Mesothelial cell of epicardium (in vitro differentiated cells): ENCODE results near the gene CCDC174. TPM values are rescaled to one million over a fixed set of nuclear protein-coding genes. Genes with fewer than 3 reads are reported as not detected.
"Not testable (repeated sequence)": the region's sequence is repeated elsewhere in the genome, so short reads cannot be mapped to it uniquely, and the experiment has no call there.

Source experiments
- DNase-seq, 2 experiments: peaks; one replicate each; pipeline ENCODE4 v3.0.0; 2021; ENCODE audit warnings: low spot score in 2 of 2; ENCODE audit not compliant: unreplicated experiment in 2 of 2
- H3K27ac Mint-ChIP-seq: 2 replicates; pipeline ENCODE4 v1.8.0; 2021; ENCODE audit warnings: mixed read lengths
- H3K27me3 Mint-ChIP-seq: 2 replicates; pipeline ENCODE4 v1.8.0; 2021; ENCODE audit warnings: low read depth, mixed read lengths
- H3K36me3 Mint-ChIP-seq: 2 replicates; pipeline ENCODE4 v1.8.0; 2021; ENCODE audit warnings: mixed read lengths
- H3K4me1 Mint-ChIP-seq: 2 replicates; pipeline ENCODE4 v1.8.0; 2021; ENCODE audit warnings: mixed read lengths
- H3K4me3 Mint-ChIP-seq: 2 replicates; pipeline ENCODE4 v1.8.0; 2021; ENCODE audit warnings: mild to moderate bottlenecking, moderate library complexity, mixed read lengths
- H3K9me3 Mint-ChIP-seq: 2 replicates; pipeline ENCODE4 v1.8.0; 2021; ENCODE audit warnings: mixed read lengths
- total RNA-seq: library from RNA; stranded (reverse); gene quantifications from 3 replicates; pipeline ENCODE4 v1.2.1, GENCODE V29; 2021
- TF ChIP-seq, protein P1 (sequence below): fragments of 200-600 bp; sonication (generic); IDR thresholded peaks from one replicate; pipeline ENCODE4 v1.5.0; 2021; ENCODE audit warnings: antibody characterized with exemption; ENCODE audit not compliant: unreplicated experiment

Gene CCDC174
- total RNA-seq, 1 donor from 2014 or later: 21.8 TPM

DNA sequence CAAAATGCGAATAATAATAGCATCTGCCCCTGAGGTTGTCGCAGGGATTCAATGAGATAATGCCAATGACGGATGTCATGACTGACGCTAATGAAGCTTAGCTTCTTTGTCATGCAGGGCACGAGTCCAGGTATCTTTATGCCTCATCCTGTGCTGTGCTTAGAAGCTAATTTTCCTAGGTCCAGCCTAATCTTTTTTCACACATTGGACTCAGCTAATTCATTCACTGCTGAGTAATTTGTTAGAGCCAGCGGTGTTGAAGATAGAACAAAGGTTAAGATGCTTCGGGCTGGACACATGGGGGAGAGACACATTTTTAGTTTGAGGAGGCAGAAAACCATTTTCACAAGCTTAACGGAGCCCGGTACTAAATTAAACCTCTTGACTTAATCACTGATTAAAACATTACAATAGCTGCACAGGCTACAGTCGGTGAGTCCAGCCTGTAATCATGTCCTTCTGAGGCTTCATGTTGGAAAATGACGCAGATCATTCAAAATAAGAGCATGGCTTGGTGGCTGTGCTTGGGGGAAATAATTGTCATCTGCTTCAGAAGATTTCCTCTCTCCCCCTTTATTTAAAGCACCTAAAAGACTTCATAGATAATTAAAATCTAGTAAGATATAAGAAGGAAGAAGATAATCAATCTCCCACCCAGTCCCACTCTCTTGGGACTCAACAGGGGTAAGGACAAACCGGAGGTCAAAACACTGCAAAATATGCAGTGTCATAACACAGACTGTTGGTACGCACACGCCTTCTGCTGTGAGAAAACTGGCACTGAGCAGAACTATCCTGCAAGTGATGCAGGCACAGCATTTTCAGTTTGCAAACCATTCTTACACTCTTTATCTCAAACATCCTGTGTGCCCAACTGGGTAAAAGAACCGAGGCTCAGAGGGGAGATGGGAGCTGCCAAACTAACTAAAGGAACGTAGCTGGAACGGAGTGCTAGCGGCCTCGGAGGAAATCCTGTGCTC is 3.3 kb upstream of the CCDC174 start:
- Mint-ChIP-seq H3K36me3 (no peaks in the 10 kb centered on the region), H3K4me3 (no peak overlapping the region), H3K4me1 (peaks cover 14% of the 10 kb centered on the region), H3K27me3 (peaks cover 64% of the 10 kb centered on the region), H3K27ac (no peak overlapping the region), H3K9me3 (no peaks in the 10 kb centered on the region)
- TF ChIP-seq, protein P1, sequence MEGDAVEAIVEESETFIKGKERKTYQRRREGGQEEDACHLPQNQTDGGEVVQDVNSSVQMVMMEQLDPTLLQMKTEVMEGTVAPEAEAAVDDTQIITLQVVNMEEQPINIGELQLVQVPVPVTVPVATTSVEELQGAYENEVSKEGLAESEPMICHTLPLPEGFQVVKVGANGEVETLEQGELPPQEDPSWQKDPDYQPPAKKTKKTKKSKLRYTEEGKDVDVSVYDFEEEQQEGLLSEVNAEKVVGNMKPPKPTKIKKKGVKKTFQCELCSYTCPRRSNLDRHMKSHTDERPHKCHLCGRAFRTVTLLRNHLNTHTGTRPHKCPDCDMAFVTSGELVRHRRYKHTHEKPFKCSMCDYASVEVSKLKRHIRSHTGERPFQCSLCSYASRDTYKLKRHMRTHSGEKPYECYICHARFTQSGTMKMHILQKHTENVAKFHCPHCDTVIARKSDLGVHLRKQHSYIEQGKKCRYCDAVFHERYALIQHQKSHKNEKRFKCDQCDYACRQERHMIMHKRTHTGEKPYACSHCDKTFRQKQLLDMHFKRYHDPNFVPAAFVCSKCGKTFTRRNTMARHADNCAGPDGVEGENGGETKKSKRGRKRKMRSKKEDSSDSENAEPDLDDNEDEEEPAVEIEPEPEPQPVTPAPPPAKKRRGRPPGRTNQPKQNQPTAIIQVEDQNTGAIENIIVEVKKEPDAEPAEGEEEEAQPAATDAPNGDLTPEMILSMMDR: no peak
- no peak for DNase-seq

- TF ChIP-seq, protein P1: no peak
- H3K27ac Mint-ChIP-seq: no peak overlapping the region
- H3K9me3 Mint-ChIP-seq: no peaks in the 10 kb centered on the region
- no peaks in the 10 kb centered on the region for H3K36me3 Mint-ChIP-seq
- no peak overlapping the region for H3K4me3 Mint-ChIP-seq
- peaks cover 52% of the 10 kb centered on the region for H3K27me3 Mint-ChIP-seq
- DNase-seq: no peak
- H3K4me1 Mint-ChIP-seq: peaks cover 22% of the 10 kb centered on the region
Observed at GRCh38 chr3:14649466-14649865, 2.1 kb upstream of the CCDC174 start.

DNA sequence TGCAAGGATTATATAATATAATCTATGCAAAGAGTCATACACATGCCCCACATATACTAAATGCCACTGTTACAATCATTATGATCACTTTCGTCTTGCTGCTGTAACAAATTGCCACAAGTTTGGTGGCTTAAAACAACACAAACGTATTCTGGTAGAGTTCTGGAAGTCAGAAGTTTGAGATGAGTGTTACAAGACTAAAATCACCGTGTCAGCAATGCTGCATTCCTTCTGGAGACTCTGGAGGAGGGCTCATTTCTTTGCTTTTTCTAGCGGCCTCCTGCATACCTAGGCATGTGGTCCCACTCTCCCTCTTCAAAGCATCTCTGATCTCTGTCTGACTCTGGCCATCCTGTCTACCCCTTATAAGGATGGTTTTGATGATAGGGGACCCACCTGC is 1.4 kb upstream of the CCDC174 start:
- peaks cover under 1% of the 10 kb centered on the region for H3K36me3 Mint-ChIP-seq
- H3K27me3 Mint-ChIP-seq: peaks cover 47% of the 10 kb centered on the region
- peaks cover 22% of the 10 kb centered on the region for H3K4me1 Mint-ChIP-seq
- DNase-seq: no peak
- no peaks in the 10 kb centered on the region for H3K9me3 Mint-ChIP-seq
- H3K4me3 Mint-ChIP-seq: peak overlapping the region; percentile 95
- H3K27ac Mint-ChIP-seq: no peak overlapping the region
- TF ChIP-seq, protein P1: no peak

DNA sequence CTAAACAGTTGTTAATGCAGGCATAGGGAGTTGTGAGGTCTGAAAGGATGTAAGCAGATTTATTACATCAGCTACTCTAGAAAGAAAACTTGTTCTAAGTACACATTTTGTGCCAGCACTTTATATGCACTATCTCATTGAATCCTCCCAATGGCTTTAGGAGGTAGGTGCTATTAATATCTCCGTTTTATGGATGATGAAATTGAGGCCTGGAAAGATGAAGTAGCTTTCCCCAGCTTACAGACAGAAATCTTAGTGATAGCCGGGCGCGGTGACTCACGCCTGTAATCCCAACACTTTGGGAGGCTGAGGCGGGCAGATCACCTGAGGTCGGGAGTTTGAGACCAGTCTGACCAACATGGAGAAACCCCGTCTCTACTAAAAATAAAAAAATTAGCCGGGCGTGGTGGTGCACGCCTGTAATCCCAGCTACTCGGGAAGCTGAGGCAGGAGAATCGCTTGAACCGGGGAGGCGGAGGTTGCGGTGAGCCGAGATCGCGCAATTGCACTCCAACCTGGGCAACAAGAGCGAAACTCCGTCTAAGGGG is 872 bp downstream of the CCDC174 start:
- not testable (repeated sequence) for DNase-seq

GRCh38 chr3:14657579-14657978 is 6.0 kb downstream of the CCDC174 start:
- Mint-ChIP-seq H3K9me3 (no peaks in the 10 kb centered on the region), H3K27ac (no peak overlapping the region), H3K4me3 (no peak overlapping the region), H3K4me1 (peaks cover 14% of the 10 kb centered on the region), H3K27me3 (no peaks in the 10 kb centered on the region), H3K36me3 (peaks cover 34% of the 10 kb centered on the region)
- TF ChIP-seq, protein P1: no peak
- no peak for DNase-seq

More for the DNA sequence above, 872 bp downstream of the CCDC174 start:
- H3K9me3 Mint-ChIP-seq, H3K36me3 Mint-ChIP-seq: not testable (repeated sequence)
- H3K4me3 Mint-ChIP-seq: peak overlapping the region; percentile 95
- peaks cover 22% of the 10 kb centered on the region for H3K4me1 Mint-ChIP-seq
- peak overlapping the region; percentile 98 for H3K27ac Mint-ChIP-seq
- H3K27me3 Mint-ChIP-seq: peaks cover 29% of the 10 kb centered on the region

GRCh38 chr3:14658978-14659377 is 7.4 kb downstream of the CCDC174 start:
- Mint-ChIP-seq H3K4me1 (peaks cover under 1% of the 10 kb centered on the region), H3K9me3 (no peaks in the 10 kb centered on the region), H3K36me3 (peaks cover 43% of the 10 kb centered on the region), H3K27ac (no peak overlapping the region), H3K4me3 (no peak overlapping the region), H3K27me3 (no peaks in the 10 kb centered on the region)
- no peak for DNase-seq
- TF ChIP-seq, protein P1: no peak
